ENCODE results near the gene MEIS2. TPM values are rescaled to one million over a fixed set of nuclear protein-coding genes. Genes with fewer than 3 reads are reported as not detected.

Gene MEIS2
- total and polyA plus RNA-seq, 2 experiments from 2014 or later = 0.27 TPM; not detected in 1

DNA sequence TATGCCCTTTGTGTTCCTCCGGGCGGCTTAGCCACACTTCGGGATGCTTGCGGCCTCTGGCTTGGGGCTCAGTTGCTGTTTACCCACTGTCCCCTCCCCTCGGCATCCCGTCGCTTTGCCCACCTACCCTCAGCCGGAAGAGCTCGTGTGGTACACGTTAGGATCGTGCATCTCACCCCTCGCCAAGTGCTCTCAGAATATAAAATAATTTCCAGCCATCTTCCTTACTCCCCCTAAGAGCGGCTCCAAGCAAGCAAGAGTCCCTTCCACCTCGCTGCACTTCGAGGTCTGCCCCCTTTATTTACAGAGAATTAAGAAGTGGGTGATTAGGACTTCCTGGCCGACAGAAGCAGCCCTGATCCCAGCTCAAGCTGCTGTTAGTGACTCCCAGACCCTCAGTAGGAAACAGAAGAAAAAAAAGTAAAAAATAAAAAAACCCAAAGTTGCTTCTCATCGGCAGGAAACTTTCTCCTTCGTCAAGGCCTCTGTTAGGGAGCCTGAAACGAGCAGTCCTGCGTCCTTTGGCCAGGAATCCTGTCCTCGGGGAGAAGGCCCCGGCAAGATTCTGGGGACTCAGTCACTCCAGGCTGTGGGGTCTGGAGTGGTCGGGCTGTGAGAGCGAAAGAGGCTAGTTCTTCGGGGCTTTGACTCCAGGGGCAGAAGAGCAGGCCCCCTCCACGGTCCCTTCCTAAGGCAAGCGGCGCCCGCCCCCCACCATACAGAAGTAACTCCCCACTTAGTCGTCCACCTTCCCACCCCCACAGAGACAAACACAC, 3.0 kb downstream of the MEIS2 start:
- H3K4me2 ChIP-seq = peak overlapping the region; percentile 99
- Mint-ChIP-seq H3K27me3 (ENCODE audit: insufficient read depth, low read depth, poor library complexity) (peaks cover 89% of the 10 kb centered on the region), H3K4me3 (peak overlapping the region; percentile 75), H3K9me3 (no peaks in the 10 kb centered on the region; the same call in 1 of the 3 replicates), H3K4me1 (peaks cover 64% of the 10 kb centered on the region), H3K27ac (no peak overlapping the region), H3K36me3 (ENCODE audit: low read depth) (no peaks in the 10 kb centered on the region)
- H3K4me3 ChIP-seq = peak overlapping the region; percentile 80
- no peaks in the 10 kb centered on the region for H3K79me2 ChIP-seq (replicated peaks; ENCODE audit: insufficient read depth)
- peak; percentile 83 for TF ChIP-seq EZH2 (IDR thresholded peaks at IDR 0.05; ENCODE audit: low read depth, unreplicated experiment)
- TF ChIP-seq, protein P1, sequence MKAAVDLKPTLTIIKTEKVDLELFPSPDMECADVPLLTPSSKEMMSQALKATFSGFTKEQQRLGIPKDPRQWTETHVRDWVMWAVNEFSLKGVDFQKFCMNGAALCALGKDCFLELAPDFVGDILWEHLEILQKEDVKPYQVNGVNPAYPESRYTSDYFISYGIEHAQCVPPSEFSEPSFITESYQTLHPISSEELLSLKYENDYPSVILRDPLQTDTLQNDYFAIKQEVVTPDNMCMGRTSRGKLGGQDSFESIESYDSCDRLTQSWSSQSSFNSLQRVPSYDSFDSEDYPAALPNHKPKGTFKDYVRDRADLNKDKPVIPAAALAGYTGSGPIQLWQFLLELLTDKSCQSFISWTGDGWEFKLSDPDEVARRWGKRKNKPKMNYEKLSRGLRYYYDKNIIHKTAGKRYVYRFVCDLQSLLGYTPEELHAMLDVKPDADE (IDR thresholded peaks at IDR 0.05) = no peak
- no peaks in the 10 kb centered on the region for H3K9me2 ChIP-seq (ENCODE audit: insufficient read depth)
- peaks cover 4% of the 10 kb centered on the region for H4K20me1 ChIP-seq (replicated peaks; ENCODE audit: insufficient read depth)
- peaks cover 64% of the 10 kb centered on the region for H3K4me1 ChIP-seq (ENCODE audit: insufficient read depth)
- H3K36me3 ChIP-seq (ENCODE audit: insufficient read depth) = no peaks in the 10 kb centered on the region
- peaks cover 81% of the 10 kb centered on the region for H3K27me3 ChIP-seq (ENCODE audit: insufficient read depth)
- H3K27ac ChIP-seq (ENCODE audit: low read depth) = no peak overlapping the region
- ATAC-seq (no peak), DNase-seq (ENCODE audit: low spot score) (no peak)
- H3F3A ChIP-seq (replicated peaks; ENCODE audit: low read depth) = peaks cover 44% of the 10 kb centered on the region
- H2AFZ ChIP-seq = peak overlapping the region; percentile 43; the same call in 1 of the 2 replicates

DNA sequence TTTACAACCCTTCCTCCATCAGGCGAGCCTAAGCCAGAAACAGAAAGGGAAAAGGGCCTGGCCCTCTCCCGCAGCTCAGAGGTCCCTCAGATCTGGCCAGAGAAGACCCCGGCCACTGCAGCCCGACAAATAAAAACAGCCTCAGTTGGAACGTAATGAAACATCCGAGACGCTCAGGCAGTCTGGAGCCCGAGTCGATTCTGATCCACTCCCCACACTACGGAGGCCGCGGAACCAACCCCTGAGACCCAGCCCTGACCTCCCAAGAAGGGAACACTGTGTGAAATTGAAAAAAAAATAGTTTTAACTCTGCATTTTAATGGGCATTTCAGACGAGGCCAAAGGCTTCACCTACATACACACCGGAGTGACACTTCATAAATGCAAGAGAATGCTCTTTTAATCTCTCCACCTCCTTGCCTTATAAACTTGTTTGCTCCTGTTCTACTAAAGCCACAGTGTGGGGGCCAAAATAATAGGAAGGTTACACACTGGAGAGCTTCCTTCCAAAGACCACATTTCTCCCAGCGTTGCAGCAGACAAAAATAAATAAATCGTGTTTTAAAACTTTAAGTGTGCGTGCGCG, 3.7 kb downstream of the MEIS2 start:
- H3K27me3 Mint-ChIP-seq (ENCODE audit: insufficient read depth, low read depth, poor library complexity) = peaks cover 90% of the 10 kb centered on the region
- peak overlapping the region; percentile 99 for H3K4me2 ChIP-seq
- H3K9me3 Mint-ChIP-seq = no peaks in the 10 kb centered on the region; the same call in 1 of the 3 replicates
- peaks cover 69% of the 10 kb centered on the region for H3K4me1 ChIP-seq (ENCODE audit: insufficient read depth)
- peaks cover 44% of the 10 kb centered on the region for H3F3A ChIP-seq (replicated peaks; ENCODE audit: low read depth)
- no peaks in the 10 kb centered on the region for H3K79me2 ChIP-seq (replicated peaks; ENCODE audit: insufficient read depth)
- no peak for DNase-seq (ENCODE audit: low spot score)
- H3K4me3 ChIP-seq = peak overlapping the region; percentile 80
- H3K27ac Mint-ChIP-seq = no peak overlapping the region
- peaks cover 66% of the 10 kb centered on the region for H3K4me1 Mint-ChIP-seq
- H3K27me3 ChIP-seq (ENCODE audit: insufficient read depth) = peaks cover 85% of the 10 kb centered on the region
- ATAC-seq = no peak
- H3K9me2 ChIP-seq (ENCODE audit: insufficient read depth) = no peaks in the 10 kb centered on the region
- peak overlapping the region; percentile 75 for H3K4me3 Mint-ChIP-seq
- no peaks in the 10 kb centered on the region for H3K36me3 Mint-ChIP-seq (ENCODE audit: low read depth)
- H2AFZ ChIP-seq = peak overlapping the region; percentile 91
- no peaks in the 10 kb centered on the region for H3K36me3 ChIP-seq (ENCODE audit: insufficient read depth)
- H4K20me1 ChIP-seq (replicated peaks; ENCODE audit: insufficient read depth) = peaks cover 4% of the 10 kb centered on the region
- H3K27ac ChIP-seq (ENCODE audit: low read depth) = no peak overlapping the region
- peak; percentile 18 for TF ChIP-seq EZH2phosphoT487 (IDR thresholded peaks at IDR 0.05; ENCODE audit: unreplicated experiment)
- TF ChIP-seq STAT1 (IDR thresholded peaks at IDR 0.05; ENCODE audit: unreplicated experiment) = no peak
- TF ChIP-seq NANOG (IDR thresholded peaks at IDR 0.05; ENCODE audit: borderline replicate concordance) = no peak
- TF ChIP-seq REST (IDR thresholded peaks at IDR 0.05; ENCODE audit: unreplicated experiment) = no peak
- TF ChIP-seq CREB1 (CRISPR knock-in tag; IDR thresholded peaks at IDR 0.05; ENCODE audit: low read depth) = no peak
- TF ChIP-seq ZNF462 (CRISPR knock-in tag; IDR thresholded peaks at IDR 0.05) = no peak
- TF ChIP-seq POLR2AphosphoS5 (IDR thresholded peaks at IDR 0.05; ENCODE audit: low read depth) = no peak; the same call in 1 of the 2 replicates
- no peak for TF ChIP-seq ZNF114 (CRISPR knock-in tag; IDR thresholded peaks at IDR 0.05)
